Tibial nerve (tissue), 4 donors: Measurements from ENCODE around the gene GJB5.

Source experiments
- EP300 ChIP-seq, 2 donors: sonication (generic); formaldehyde crosslinking; IDR thresholded peaks; one replicate each; pipeline ENCODE4 v1.6.1; 2017; ENCODE audit warnings: antibody characterized with exemption in 2 of 2, mild to moderate bottlenecking in 1 of 2
- POLR2A ChIP-seq, 2 donors: fragments of 450-650 bp; IDR thresholded peaks; one replicate each; pipeline ENCODE4 v1.6.1; 2017; ENCODE audit warnings: antibody characterized with exemption in 2 of 2, mild to moderate bottlenecking in 2 of 2, moderate library complexity in 2 of 2
- TF ChIP-seq, protein P1 (sequence below), 5 experiments: fragments of 200-600 bp in 3 of 5; fragments of 450-650 bp in 2 of 5; sonication (generic) in 3 of 5; IDR thresholded peaks; one replicate each; pipeline ENCODE4 v1.5.1; 2016 to 2019; ENCODE audit warnings: antibody characterized with exemption in 5 of 5, mild to moderate bottlenecking in 3 of 5, moderate library complexity in 2 of 5

DNA sequence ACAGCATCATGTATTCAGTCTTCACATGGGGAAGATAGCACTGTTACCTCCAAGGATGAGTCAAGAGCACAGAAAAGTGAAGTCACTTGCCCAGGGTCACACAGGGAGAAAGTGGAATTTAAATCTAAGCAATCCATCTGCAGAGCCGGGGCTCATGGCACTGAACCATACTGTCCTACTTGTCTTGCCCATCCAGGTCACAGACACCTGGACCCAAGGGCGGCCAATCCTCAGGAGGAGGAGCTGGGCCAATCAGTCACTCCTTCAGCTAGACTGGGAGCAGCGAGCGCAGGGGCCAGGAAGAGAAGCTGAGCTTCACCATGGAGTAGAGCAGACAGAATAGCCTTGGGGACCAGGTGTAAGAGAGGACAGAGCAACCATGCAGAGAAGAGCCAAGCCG, 9.2 kb upstream of the GJB5 start:
- TF ChIP-seq, protein P1, sequence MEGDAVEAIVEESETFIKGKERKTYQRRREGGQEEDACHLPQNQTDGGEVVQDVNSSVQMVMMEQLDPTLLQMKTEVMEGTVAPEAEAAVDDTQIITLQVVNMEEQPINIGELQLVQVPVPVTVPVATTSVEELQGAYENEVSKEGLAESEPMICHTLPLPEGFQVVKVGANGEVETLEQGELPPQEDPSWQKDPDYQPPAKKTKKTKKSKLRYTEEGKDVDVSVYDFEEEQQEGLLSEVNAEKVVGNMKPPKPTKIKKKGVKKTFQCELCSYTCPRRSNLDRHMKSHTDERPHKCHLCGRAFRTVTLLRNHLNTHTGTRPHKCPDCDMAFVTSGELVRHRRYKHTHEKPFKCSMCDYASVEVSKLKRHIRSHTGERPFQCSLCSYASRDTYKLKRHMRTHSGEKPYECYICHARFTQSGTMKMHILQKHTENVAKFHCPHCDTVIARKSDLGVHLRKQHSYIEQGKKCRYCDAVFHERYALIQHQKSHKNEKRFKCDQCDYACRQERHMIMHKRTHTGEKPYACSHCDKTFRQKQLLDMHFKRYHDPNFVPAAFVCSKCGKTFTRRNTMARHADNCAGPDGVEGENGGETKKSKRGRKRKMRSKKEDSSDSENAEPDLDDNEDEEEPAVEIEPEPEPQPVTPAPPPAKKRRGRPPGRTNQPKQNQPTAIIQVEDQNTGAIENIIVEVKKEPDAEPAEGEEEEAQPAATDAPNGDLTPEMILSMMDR (IDR thresholded peaks at IDR 0.05), result no peak
- TF ChIP-seq POLR2A (IDR thresholded peaks at IDR 0.05) (no peak), EP300 (IDR thresholded peaks at IDR 0.05) (no peak)
